ENCODE results near the gene ARPC5.

GRCh38 chr1:183609759-183610452, 25.7 kb downstream of the ARPC5 start:
- TF ChIP-seq MXI1 (IDR thresholded peaks at IDR 0.05; ENCODE audit: low read depth, low read length) = no peak
- no peak for TF ChIP-seq TBL1XR1 (IDR thresholded peaks at IDR 0.05; ENCODE audit: low read depth, low read length)

Data from GM12878 (cell line).